GM21737 (cell line): ENCODE data around the gene GPRIN3.
"Not testable (repeated sequence)": the region's sequence is repeated elsewhere in the genome, so short reads cannot be mapped to it uniquely, and the experiment has no call there.

Experiments
- ATAC-seq: cut with Tn5 transposase; IDR thresholded peaks from one replicate; pipeline ENCODE4 v1.9.1; 2021; ENCODE audit warnings: mild to moderate bottlenecking, moderate library complexity; ENCODE audit not compliant: unreplicated experiment

Gene GPRIN3

GRCh38 chr4:89263265-89263664 lies 44.3 kb downstream of the GPRIN3 start:
- no peak for ATAC-seq

- no peak for ATAC-seq
Measured at GRCh38 chr4:89259301-89260028, 48.1 kb downstream of the GPRIN3 start.

DNA sequence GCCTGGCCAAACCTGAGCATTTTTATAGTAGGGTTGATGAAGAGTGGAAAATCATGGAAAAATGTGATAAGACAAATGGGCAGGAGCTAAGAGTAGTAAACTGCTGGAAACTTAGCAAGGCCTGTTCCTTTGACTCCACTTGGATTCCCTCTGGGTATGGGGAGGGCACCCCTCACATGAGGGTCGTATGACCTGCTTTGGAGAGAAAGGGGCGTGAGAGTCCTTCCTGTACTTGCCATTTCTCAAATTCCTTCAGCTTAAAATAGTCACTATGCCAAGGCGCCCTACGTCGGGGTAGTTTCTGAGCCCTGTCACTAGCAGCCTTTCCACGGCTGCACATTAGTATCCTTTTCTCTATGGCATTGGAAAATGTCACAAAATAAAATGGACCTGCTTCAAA lies 49.1 kb downstream of the GPRIN3 start:
- no peak for ATAC-seq

- no peak for ATAC-seq
Measured at GRCh38 chr4:89257376-89257775, 50.2 kb downstream of the GPRIN3 start.

DNA sequence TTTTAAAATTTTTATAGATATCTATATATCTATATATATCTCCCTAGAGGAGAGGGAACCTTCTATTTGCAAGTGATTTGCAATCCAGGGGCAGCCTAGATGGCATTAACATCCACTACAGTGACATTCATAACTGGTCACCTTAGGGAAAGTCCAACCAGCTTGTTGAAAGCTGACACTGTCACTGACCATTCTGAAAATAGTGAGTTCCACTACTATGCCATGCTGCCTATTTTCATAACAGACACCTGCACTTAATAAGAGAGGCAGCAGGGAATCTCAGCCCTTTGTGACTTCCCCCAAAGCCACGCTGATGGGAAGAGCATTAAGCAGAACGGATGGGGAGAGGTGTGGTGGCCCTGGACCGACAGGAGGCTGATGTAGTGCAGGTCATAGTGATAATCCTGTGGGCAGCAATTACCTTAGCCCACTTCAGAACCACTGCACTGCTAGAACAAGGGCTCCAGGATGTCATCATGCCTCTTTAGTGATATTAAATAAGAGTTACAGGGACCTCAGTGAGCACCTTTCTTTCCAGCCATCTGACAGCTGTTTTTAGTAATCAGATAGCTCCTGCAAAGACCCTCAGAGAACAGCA lies 51.3 kb downstream of the GPRIN3 start:
- no peak for ATAC-seq

DNA sequence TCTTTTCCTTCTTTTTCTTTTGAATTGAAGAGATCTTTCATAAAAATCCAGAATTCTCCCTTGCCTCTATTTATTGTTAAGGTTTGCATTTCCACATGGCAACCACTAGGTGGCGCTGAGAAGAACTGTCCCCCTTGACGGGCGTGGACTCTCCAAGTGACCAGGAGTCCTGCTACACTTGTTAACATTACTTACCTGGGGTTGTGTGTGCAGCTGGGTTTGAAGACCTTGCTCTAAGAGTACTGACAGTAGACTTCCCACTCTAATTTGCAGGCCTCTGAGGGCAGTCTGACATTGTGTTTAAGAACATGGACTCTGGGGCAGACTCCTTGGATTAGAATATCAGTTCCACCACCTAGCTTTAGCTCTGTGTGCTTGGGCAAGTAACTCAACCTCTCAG lies 52.8 kb downstream of the GPRIN3 start:
- no peak for ATAC-seq

DNA sequence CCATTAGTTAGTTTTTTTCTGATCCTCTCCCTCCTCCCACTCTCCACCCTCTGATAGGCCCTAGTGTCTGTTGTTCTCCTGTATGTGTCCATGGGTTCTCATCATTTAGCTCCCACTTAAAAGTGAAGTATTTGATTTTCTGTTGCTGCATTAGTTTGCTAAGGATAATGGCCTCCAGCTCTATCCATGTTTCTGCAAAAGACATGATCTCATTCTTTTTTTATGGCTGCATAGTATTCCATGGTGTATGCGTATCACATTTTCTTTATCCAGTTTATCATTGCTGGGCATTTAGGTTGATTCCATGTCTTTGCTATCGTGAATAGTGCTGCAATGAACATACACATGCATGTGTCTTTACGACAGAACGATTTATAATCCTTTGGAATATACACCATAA lies 53.3 kb downstream of the GPRIN3 start:
- ATAC-seq = not testable (repeated sequence)

GRCh38 chr4:89253935-89254334 lies 53.7 kb downstream of the GPRIN3 start:
- ATAC-seq = no peak

GRCh38 chr4:89253311-89253710 lies 54.3 kb downstream of the GPRIN3 start:
- no peak for ATAC-seq

- no peak for ATAC-seq
Measured at GRCh38 chr4:89251396-89251795, 56.2 kb downstream of the GPRIN3 start.

DNA sequence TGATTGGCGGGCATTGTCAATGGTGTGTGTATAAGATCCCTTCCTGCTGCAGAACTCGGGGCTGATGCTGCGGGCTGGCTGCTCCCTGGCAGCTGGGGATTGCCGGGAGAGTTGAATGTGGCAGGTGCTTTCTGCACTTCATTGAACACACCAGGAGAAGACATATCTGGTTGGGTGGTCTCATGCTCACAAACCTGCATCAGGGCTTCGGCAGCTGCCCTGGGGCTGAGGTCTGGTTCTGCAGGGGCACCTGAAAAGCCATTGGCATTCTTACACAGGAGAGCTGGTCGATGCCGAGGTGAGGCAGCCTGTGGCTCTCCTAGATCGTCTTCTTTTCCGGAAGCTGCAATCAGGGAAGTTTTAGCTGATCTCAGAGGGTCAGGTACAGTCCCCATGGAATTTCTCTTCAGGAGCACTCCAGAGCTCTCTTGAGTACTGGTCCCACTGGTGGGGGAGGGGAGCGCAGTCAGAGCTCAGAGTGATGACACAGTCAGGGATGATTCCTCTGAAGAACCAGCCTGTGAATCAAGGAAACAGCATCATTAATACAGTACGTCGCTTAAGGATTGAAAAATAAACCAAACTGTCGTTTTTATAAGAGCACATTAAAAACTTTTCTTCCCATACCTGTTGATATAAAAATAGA lies 57.8 kb downstream of the GPRIN3 start:
- no peak for ATAC-seq

GRCh38 chr4:89249313-89249712 lies 58.3 kb downstream of the GPRIN3 start:
- ATAC-seq = no peak

- ATAC-seq = no peak
Measured at GRCh38 chr4:89248879-89249281, 58.7 kb downstream of the GPRIN3 start.

DNA sequence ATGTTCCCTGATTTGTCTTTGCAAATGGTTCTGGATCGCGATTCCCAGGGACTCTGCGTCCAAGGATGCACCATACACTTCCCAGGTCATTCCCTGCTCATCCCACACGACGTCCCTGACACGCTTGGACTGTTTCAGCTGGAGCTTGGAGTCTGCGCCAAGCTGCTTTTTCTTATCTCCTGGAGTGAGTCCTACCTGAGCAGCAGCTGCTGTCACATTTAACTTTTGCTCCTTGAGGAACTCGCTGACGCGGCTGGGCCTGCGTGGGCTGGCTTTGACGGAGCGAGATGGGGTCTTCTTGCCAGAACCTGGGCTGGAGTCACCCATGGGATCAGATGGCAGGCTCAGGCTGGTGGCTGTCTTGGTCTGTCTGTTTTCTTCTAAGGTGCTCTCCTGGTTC lies 59.6 kb downstream of the GPRIN3 start:
- no peak for ATAC-seq

DNA sequence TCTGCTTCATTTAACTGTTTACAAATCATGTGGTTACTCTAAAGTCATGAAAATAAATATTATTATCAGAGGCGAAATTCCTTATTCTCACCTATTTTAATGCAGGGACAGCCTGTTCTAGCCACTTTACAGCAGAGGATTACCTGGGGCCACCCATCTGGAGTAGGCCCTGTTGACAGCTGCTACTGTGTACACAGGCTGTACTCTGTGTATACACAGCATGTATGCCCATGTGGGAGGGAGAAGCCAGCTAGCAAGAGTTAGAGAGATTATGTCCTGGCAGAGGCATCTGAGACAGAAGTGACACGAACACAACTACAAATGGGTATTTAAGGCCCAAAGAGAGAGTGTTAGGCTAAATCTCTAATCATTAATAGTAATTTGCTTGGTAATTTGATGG lies 62.1 kb downstream of the GPRIN3 start:
- no peak for ATAC-seq

DNA sequence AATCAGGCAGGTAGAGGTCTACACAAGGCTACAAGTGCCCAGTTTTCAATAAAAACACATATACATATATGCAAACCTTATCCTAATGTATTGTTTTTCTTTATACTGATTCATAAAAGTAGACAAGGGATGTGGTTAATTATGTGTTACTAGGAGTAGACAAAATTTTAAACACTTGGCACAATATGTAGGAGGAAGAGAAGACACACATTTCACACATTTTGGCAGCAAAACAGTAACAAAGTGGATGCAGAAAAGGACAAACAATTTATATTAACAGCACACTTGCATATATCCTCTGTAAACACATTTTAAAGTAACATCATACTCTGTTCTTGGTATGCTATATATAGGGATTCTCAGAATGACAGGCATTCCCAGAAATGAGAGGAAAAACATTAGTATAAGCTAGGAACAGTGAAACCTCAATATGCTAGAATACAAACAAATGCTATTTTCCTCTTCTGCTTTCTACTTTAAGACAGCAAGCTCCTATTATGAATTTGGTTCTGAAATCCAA lies 63.8 kb downstream of the GPRIN3 start:
- no peak for ATAC-seq

DNA sequence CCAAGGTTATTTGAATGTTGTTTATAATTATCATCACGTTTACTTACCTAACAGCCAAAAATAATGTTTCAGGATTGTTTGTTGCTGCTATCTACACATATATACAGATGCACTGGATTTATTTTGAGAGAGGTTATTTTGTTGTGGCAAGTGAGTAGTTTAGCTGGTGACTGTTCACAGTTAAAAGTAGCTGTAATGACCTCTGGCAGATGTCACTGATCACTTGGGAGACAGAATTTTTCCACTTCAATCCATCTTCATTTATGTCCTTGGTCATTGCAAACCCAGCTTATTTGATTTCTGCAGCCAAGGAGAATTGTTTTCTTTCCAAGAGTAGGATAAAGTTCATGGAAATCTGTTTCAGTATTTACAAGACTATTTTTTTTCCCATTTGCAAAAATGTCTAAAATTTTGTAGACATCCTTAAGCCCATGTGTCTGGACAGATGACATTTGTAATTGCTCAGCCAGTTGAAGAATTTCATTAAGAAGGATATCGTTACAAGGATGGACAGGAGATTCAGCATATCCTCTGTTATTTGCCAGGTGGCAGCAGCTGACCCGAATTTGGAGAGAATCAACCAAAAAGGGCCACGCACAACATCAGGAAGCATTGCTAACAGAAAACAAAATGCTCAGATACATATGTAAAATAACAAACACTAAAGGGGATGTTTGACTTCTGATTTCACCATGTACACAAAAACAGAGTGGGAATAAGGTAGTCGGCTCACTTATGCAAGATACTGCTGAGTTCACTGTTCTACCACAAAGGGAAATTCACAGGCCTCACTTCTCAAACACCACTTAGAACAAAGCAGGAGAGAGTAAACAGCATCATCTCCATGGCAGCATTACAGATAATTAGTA lies 64.5 kb downstream of the GPRIN3 start:
- ATAC-seq = no peak

GRCh38 chr4:89242216-89242615 lies 65.4 kb downstream of the GPRIN3 start:
- no peak for ATAC-seq

DNA sequence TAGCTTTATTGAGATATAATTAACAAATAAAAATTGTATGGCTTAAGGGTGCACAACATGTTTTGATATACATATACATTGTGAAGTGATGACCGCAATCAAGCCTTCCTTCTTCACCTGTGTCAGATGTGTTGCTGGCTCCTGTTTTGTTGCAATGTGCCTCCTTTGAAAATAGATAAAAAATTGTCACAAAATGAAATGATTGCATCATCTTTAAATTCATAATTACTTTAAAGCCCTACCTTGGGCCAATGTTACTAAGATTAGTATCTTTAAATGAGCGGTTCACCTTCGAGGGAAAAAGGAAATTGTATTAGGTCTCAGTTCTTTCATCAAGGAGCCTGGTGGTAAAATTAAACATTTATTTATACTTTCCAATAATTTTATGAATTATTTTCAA lies 77.3 kb downstream of the GPRIN3 start:
- no peak for ATAC-seq

GRCh38 chr4:89226665-89227574 lies 80.7 kb downstream of the GPRIN3 start:
- ATAC-seq = peak; percentile 91
